Hepatocyte (in vitro differentiated cells): ENCODE measurements around the gene APIP. TPM values are rescaled to one million over a fixed set of nuclear protein-coding genes. Genes with fewer than 3 reads are reported as not detected.

ENCODE experiments used
- DNase-seq: peaks from one replicate; pipeline ENCODE4 v3.0.0-alpha.2; 2016; ENCODE audit warnings: low spot score
- H2AFZ ChIP-seq: fragments of 200-600 bp; sonication (generic); 2 replicates; pipeline ENCODE4 v1.6.0; 2016; ENCODE audit warnings: antibody characterized with exemption, mild to moderate bottlenecking
- H3K27ac ChIP-seq: fragments of 200-600 bp; sonication (generic); 2 replicates; pipeline ENCODE4 v1.5.1; 2016; ENCODE audit warnings: mild to moderate bottlenecking
- H3K27me3 ChIP-seq: fragments of 200-600 bp; sonication (generic); 2 replicates; pipeline ENCODE4 v1.6.1; 2016
- H3K36me3 ChIP-seq: fragments of 200-600 bp; sonication (generic); replicated peaks from 2 replicates; pipeline ENCODE4 v1.5.1; 2016; ENCODE audit warnings: low read depth; ENCODE audit not compliant: insufficient read depth
- H3K4me1 ChIP-seq: fragments of 200-600 bp; sonication (generic); 2 replicates; pipeline ENCODE4 v1.5.1; 2016; ENCODE audit warnings: mild to moderate bottlenecking, moderate library complexity; ENCODE audit not compliant: insufficient read depth
- H3K4me2 ChIP-seq: fragments of 200-600 bp; sonication (generic); 2 replicates; pipeline ENCODE4 v1.6.0; 2016
- H3K4me3 ChIP-seq: fragments of 200-600 bp; sonication (generic); 2 replicates; pipeline ENCODE4 v1.5.1; 2016; ENCODE audit warnings: mild to moderate bottlenecking
- H3K79me2 ChIP-seq: fragments of 200-600 bp; sonication (generic); 2 replicates; pipeline ENCODE4 v1.6.0; 2017; ENCODE audit warnings: mild to moderate bottlenecking
- H3K9me2 ChIP-seq: fragments of 200-600 bp; sonication (generic); replicated peaks from 2 replicates; pipeline ENCODE4 v1.6.0; 2017; ENCODE audit warnings: mild to moderate bottlenecking; ENCODE audit not compliant: insufficient read depth
- H3K9me3 ChIP-seq: fragments of 200-600 bp; sonication (generic); 2 replicates; pipeline ENCODE4 v1.5.1; 2016; ENCODE audit warnings: low read depth, mild to moderate bottlenecking
- H4K20me1 ChIP-seq: fragments of 200-600 bp; sonication (generic); 2 replicates; pipeline ENCODE4 v1.6.0; 2016; ENCODE audit warnings: mild to moderate bottlenecking; ENCODE audit not compliant: insufficient read depth, poor library complexity, severe bottlenecking
- CTCF ChIP-seq: fragments of 200-600 bp; sonication (generic); IDR thresholded peaks from 2 replicates; pipeline ENCODE4 v1.5.1; 2016; ENCODE audit warnings: antibody characterized with exemption, mild to moderate bottlenecking; ENCODE audit not compliant: poor library complexity
- EZH2 ChIP-seq: fragments of 200-600 bp; sonication (generic); IDR thresholded peaks from 2 replicates; pipeline ENCODE4 v1.6.1; 2016; ENCODE audit warnings: antibody characterized with exemption, mild to moderate bottlenecking, borderline replicate concordance
- EZH2phosphoT487 ChIP-seq: fragments of 200-600 bp; sonication (generic); IDR thresholded peaks from one replicate; pipeline ENCODE4 v1.6.1; 2018; ENCODE audit warnings: antibody characterized with exemption, mild to moderate bottlenecking, low read depth, moderate library complexity; ENCODE audit not compliant: unreplicated experiment, severe bottlenecking
- WGBS: methylation state at CpG from one replicate; pipeline ENCODE4 v1.1.6; 2016; ENCODE audit warnings: low lambda C conversion rate; ENCODE audit errors: missing lambda C conversion rate; 5-methylcytosine and 5-hydroxymethylcytosine counted together
- polyA plus RNA-seq: library from polyadenylated mRNA; unstranded; fragments of >200 nt; fragmentation: Nextera tagmentation; extraction: Ambion mirVana; gene quantifications from 2 replicates; pipeline ENCODE4 v1.2.1, GENCODE V29; 2016
- total RNA-seq: library from RNA; depleted of rRNA; stranded (reverse); fragments of >200 nt; gene quantifications from 2 replicates; pipeline ENCODE4 v1.2.3, GENCODE V29; 2014

Gene APIP
- total and polyA plus RNA-seq, 2 experiments from 2014 or later: 25.9 to 26.8 TPM

GRCh38 chr11:34846467-34846866 lies 69.7 kb downstream of the APIP start:
- no peaks in the 10 kb centered on the region for H3K9me3 ChIP-seq
- H3K27ac ChIP-seq: no peak overlapping the region
- H3K4me1 ChIP-seq: no peaks in the 10 kb centered on the region
- H3K4me3 ChIP-seq: no peak overlapping the region
- no peak for TF ChIP-seq CTCF
- TF ChIP-seq EZH2phosphoT487: no peak
- TF ChIP-seq EZH2: no peak
- no peak for DNase-seq
- H3K36me3 ChIP-seq: no peaks in the 10 kb centered on the region
- 92% methylated on average over 3 of the region's 3 CpGs for WGBS
- H3K4me2 ChIP-seq: no peak overlapping the region
- H2AFZ ChIP-seq: no peak overlapping the region
- no peaks in the 10 kb centered on the region for H3K27me3 ChIP-seq
- no peaks in the 10 kb centered on the region for H3K79me2 ChIP-seq
- no peaks in the 10 kb centered on the region for H4K20me1 ChIP-seq
- no peaks in the 10 kb centered on the region for H3K9me2 ChIP-seq

GRCh38 chr11:34844463-34845112 lies 71.6 kb downstream of the APIP start:
- Histone ChIP-seq H3K27ac (no peak overlapping the region), H3K4me3 (no peak overlapping the region), H3K36me3 (no peaks in the 10 kb centered on the region), H3K4me2 (no peak overlapping the region), H3K27me3 (no peaks in the 10 kb centered on the region), H4K20me1 (no peaks in the 10 kb centered on the region), H2AFZ (no peak overlapping the region), H3K9me3 (no peaks in the 10 kb centered on the region), H3K9me2 (no peaks in the 10 kb centered on the region), H3K4me1 (no peaks in the 10 kb centered on the region), H3K79me2 (no peaks in the 10 kb centered on the region)
- 91% methylated on average over 5 of the region's 5 CpGs for WGBS
- TF ChIP-seq EZH2 (no peak), CTCF (no peak), EZH2phosphoT487 (no peak)
- DNase-seq: no peak

- H3K36me3 ChIP-seq: no peaks in the 10 kb centered on the region
Observed at GRCh38 chr11:34843271-34843670, 72.9 kb downstream of the APIP start.

More at GRCh38 chr11:34843271-34843670, 72.9 kb downstream of the APIP start:
- Histone ChIP-seq H2AFZ (no peak overlapping the region), H3K4me3 (no peak overlapping the region), H3K27ac (no peak overlapping the region), H3K4me1 (no peaks in the 10 kb centered on the region), H4K20me1 (no peaks in the 10 kb centered on the region), H3K79me2 (no peaks in the 10 kb centered on the region), H3K27me3 (no peaks in the 10 kb centered on the region), H3K9me3 (no peaks in the 10 kb centered on the region), H3K4me2 (no peak overlapping the region), H3K9me2 (no peaks in the 10 kb centered on the region)
- TF ChIP-seq EZH2phosphoT487 (no peak), EZH2 (no peak), CTCF (no peak)
- DNase-seq: no peak
